Fibroblast of skin of abdomen (primary cell): Measurements from ENCODE around the gene LACTB.

Source experiments
- DNase-seq: peaks from one replicate; pipeline ENCODE4 v3.0.0-alpha.2; 2013

Gene LACTB

GRCh38 chr15:63178034-63178433 is 56.4 kb downstream of the LACTB start:
- no peak for DNase-seq

GRCh38 chr15:63180746-63181145 is 59.1 kb downstream of the LACTB start:
- no peak for DNase-seq

- no peak for DNase-seq
These were observed 60.0 kb downstream of the LACTB start for GRCh38 chr15:63181648-63182047.

- DNase-seq = no peak
These were observed 63.5 kb downstream of the LACTB start for GRCh38 chr15:63185206-63185605.

GRCh38 chr15:63186065-63186464 is 64.4 kb downstream of the LACTB start:
- DNase-seq = peak; percentile 62

GRCh38 chr15:63187589-63188226 is 66.0 kb downstream of the LACTB start:
- no peak for DNase-seq

- DNase-seq = no peak
These were observed 66.7 kb downstream of the LACTB start for GRCh38 chr15:63188247-63188925.

- peak; percentile 97 for DNase-seq
These were observed 67.5 kb downstream of the LACTB start, which contains the start of gene RAB8B for GRCh38 chr15:63188926-63189871. TSS of gene RAB8B (plus strand) at chr15:63189606. CDS start at chr15:63189625, 19 bp downstream.

GRCh38 chr15:63189941-63190768 is 68.5 kb downstream of the LACTB start:
- no peak for DNase-seq

GRCh38 chr15:63190769-63191649 is 69.3 kb downstream of the LACTB start:
- no peak for DNase-seq
